ENCODE data around the gene NR6A1.

NR6A1 gene

GRCh38 chr9:124576751-124577150 lies 194.4 kb downstream of the NR6A1 start (continued):
- TF ChIP-seq ZNF660 (tag by site-specific recombination; IDR thresholded peaks at IDR 0.05) = no peak

- peak; percentile 14; the same call in 1 of the 2 replicates for TF ChIP-seq TRIM28 (IDR thresholded peaks at IDR 0.05; ENCODE audit: borderline replicate concordance, low read length)
- peak; percentile 87 for TF ChIP-seq SP7 (tag by site-specific recombination; IDR thresholded peaks at IDR 0.05)
- TF ChIP-seq ZNF843 (tag by site-specific recombination; IDR thresholded peaks at IDR 0.05) = no peak
- 0 out of 2 replicates have a peak, but pooled peaks have one; percentile 14 for TF ChIP-seq PRDM10 (tag by site-specific recombination; IDR thresholded peaks at IDR 0.05)
- TF ChIP-seq ZFHX2 (tag by site-specific recombination; conservative IDR thresholded peaks at IDR 0.05) = no peak; the same call in 1 of the 2 replicates
- peak; percentile 40; the same call in 1 of the 2 replicates for TF ChIP-seq ZBTB17 (tag by site-specific recombination; IDR thresholded peaks at IDR 0.05)
- TF ChIP-seq ZNF660 (tag by site-specific recombination; IDR thresholded peaks at IDR 0.05) = peak; percentile 17; the same call in 1 of the 2 replicates
- TF ChIP-seq ZNF37A (tag by site-specific recombination; IDR thresholded peaks at IDR 0.05) = no peak
- peak; percentile 92 for TF ChIP-seq TCF7L2 (IDR thresholded peaks at IDR 0.05; ENCODE audit: borderline replicate concordance, low read depth, low read length)
- no peak for TF ChIP-seq ZNF521 (tag by site-specific recombination; IDR thresholded peaks at IDR 0.05)
- Histone ChIP-seq H3K36me3 (ENCODE audit: control insufficient read depth in 2 of 2, insufficient read depth in 1 of 2, low read length in 2 of 2) (no peaks in the 10 kb centered on the region), H3K9me3 (ENCODE audit: control insufficient read depth, insufficient read depth, low read depth, low read length) (no peaks in the 10 kb centered on the region), H3K4me3 (ENCODE audit: low read depth, low read length) (no peak overlapping the region), H3K27ac (ENCODE audit: extremely low read depth, low read depth, low read length) (no peak overlapping the region), H3K4me1 (ENCODE audit: control insufficient read depth, insufficient read depth, low read length) (no peaks in the 10 kb centered on the region)
- CTCF ChIA-PET = interaction anchor here (0.6 to 4.5 kb wide), 5 partner anchors 16 to 452 kb away, joined by 3 to 30 read pairs (median 3); no protein-coding TSS in a partner anchor
- POLR2A ChIA-PET = no interaction called here
These were observed 196.4 kb downstream of the NR6A1 start for GRCh38 chr9:124574534-124575375.

- ChIA-PET CTCF (interaction anchor here (0.5 kb wide), 1 partner anchor 16 kb away, joined by 4 read pairs; no protein-coding TSS in a partner anchor), POLR2A (no interaction called here)
- Histone ChIP-seq H3K27ac (ENCODE audit: extremely low read depth, low read depth, low read length) (no peak overlapping the region), H3K4me1 (ENCODE audit: control insufficient read depth, insufficient read depth, low read length) (no peaks in the 10 kb centered on the region), H3K36me3 (ENCODE audit: control insufficient read depth in 2 of 2, insufficient read depth in 1 of 2, low read length in 2 of 2) (no peaks in the 10 kb centered on the region), H3K4me3 (ENCODE audit: low read depth, low read length) (no peak overlapping the region), H3K9me3 (ENCODE audit: control insufficient read depth, insufficient read depth, low read depth, low read length) (no peaks in the 10 kb centered on the region)
- TF ChIP-seq ZNF354C (tag by site-specific recombination; IDR thresholded peaks at IDR 0.05; ENCODE audit: borderline replicate concordance, low read depth) = no peak
- no peak for TF ChIP-seq ZFP3 (tag by site-specific recombination; IDR thresholded peaks at IDR 0.05; ENCODE audit: low read depth)
- TF ChIP-seq ZNF292 (tag by site-specific recombination; IDR thresholded peaks at IDR 0.05; ENCODE audit: borderline replicate concordance, low read depth) = no peak
- no peak for TF ChIP-seq ZNF2 (tag by site-specific recombination; IDR thresholded peaks at IDR 0.05)
- no peak for TF ChIP-seq ZNF510 (tag by site-specific recombination; IDR thresholded peaks at IDR 0.05; ENCODE audit: insufficient replicate concordance)
- peak; percentile 53; the same call in 1 of the 2 replicates for TF ChIP-seq ZNF449 (tag by site-specific recombination; IDR thresholded peaks at IDR 0.05)
- TF ChIP-seq ZNF433 (tag by site-specific recombination; IDR thresholded peaks at IDR 0.05; ENCODE audit: low read depth) = no peak
These were observed 200.0 kb downstream of the NR6A1 start for GRCh38 chr9:124570942-124571666.

Data from HEK293 (cell line).